DOHH2 (cell line): ENCODE results near the gene RGS17.

ENCODE experiments used
- EZH2phosphoT487 ChIP-seq: fragments of 200-600 bp; sonication (generic); IDR thresholded peaks from 2 replicates; pipeline ENCODE4 v1.6.1; 2017; ENCODE audit warnings: borderline replicate concordance, mild to moderate bottlenecking, antibody characterized with exemption, low read length, moderate library complexity, mixed read lengths
- TF ChIP-seq, protein P1 (sequence below): fragments of 200-600 bp; sonication (generic); IDR thresholded peaks from one replicate; pipeline ENCODE4 v1.5.1; 2014; ENCODE audit warnings: antibody characterized with exemption, mild to moderate bottlenecking, low read depth, low read length; ENCODE audit not compliant: poor library complexity, severe bottlenecking

DNA sequence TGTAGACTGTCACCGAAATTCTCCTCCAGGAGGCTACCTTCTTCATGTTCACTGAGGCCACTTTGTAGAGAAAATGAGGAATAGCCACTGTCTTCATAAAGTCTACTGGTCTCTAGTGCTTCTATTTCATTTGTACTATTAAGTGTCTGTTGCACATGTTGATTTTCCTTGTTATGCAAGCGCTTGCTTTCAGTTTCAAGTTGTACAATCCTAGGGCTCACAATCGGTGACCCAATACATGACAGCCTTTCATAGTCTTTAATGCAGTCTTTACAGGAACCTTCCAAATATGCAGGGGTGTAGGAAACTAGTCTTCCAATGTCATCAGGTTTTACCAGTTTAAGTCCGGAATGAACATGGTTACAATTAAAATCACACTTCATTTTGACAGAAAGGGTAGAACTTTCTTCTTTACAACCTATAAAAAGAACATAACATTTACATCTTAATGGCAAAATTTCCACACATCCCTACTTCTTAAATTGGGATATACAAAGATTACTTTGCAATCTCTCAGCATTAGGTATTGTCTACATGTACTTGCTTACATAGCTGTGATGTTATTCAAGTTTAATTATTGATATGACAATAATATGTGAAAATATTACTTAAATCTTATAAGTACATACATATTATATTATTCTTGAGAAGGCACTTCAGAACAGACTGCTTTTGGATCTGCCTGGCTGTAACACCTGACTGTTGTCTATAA, 155.7 kb downstream of the RGS17 start:
- TF ChIP-seq, protein P1, sequence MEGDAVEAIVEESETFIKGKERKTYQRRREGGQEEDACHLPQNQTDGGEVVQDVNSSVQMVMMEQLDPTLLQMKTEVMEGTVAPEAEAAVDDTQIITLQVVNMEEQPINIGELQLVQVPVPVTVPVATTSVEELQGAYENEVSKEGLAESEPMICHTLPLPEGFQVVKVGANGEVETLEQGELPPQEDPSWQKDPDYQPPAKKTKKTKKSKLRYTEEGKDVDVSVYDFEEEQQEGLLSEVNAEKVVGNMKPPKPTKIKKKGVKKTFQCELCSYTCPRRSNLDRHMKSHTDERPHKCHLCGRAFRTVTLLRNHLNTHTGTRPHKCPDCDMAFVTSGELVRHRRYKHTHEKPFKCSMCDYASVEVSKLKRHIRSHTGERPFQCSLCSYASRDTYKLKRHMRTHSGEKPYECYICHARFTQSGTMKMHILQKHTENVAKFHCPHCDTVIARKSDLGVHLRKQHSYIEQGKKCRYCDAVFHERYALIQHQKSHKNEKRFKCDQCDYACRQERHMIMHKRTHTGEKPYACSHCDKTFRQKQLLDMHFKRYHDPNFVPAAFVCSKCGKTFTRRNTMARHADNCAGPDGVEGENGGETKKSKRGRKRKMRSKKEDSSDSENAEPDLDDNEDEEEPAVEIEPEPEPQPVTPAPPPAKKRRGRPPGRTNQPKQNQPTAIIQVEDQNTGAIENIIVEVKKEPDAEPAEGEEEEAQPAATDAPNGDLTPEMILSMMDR, result no peak
- TF ChIP-seq EZH2phosphoT487, result no peak
